ENCODE measurements around the gene DHH. TPM values are rescaled to one million over a fixed set of nuclear protein-coding genes. Genes with fewer than 3 reads are reported as not detected.

Gene DHH
- total RNA-seq, 2 donors from 2014 or later, result 1.2 to 2.4 TPM

DNA sequence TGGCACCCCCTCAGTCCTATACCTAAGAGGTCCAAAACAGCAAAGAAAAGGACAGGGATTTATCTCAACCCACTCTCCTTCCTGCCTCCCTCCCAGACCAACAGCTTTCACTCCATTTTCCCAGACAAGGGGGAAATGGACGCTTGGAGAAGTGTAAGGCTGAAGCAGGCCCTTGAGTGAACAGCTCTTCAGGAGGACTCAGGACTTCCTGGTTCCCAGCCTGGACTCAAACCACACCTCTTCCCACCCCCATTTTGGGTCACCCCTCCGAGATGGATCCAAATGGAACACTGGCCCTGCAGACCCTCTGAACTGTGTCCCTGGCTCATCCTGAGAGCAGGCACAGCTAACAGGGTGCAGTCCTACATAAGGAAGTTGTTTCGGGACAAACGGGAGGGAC, 36.7 kb downstream of the DHH start:
- no peak for DNase-seq (ENCODE audit: low spot score)
- H3K27ac ChIP-seq, result peak overlapping the region; percentile 2 to 19

DNA sequence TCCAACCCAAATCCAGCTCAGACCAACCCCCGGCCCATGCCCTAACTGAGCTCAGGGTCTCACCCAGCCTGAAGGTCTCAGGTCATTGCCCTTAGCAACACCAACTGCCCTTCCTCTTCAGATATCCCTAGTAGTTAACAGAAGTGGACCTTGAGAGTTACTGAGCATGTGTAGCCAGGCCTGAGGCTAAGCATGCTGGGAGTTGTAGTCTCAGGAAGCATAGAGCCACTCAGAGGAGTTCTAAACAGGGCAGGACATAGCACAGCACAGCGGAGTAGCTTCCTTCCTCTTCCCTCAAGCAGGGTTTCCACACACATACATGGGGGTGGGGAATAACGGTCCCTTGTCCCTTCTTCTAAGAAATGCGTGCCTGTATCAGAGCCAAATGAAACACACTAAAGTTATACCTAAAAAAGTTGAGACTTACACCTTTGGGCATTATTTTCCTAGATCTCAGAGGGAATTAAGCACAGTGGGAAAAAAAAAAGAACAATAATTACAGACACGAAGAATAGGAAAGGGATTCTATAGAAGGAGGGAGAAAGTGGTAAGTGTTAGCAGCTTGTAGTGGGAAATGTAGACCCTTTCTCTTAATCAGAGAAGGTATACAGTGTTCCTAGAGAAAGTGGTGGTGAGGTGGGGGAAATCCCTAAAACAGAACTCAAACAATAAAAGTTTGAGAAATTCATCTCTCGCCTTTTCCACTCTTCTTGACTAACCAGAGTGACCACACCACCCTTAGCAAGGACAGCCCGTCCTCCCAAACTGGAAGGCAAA, 38.4 kb downstream of the DHH start:
- Histone ChIP-seq H3K4me1 (ENCODE audit: control insufficient read depth in 1 of 2, low read depth in 2 of 2) (peaks cover 34 to 48% of the 10 kb centered on the region in 2 donors), H3K27me3 (replicated peaks; ENCODE audit: insufficient read depth) (no peaks in the 10 kb centered on the region), H3K9me3 (no peaks in the 10 kb centered on the region), H3K36me3 (peaks cover 28% of the 10 kb centered on the region), H3K4me3 (peak overlapping the region; percentile 94), H3K27ac (no peak overlapping the region)
- TF ChIP-seq, protein P1, sequence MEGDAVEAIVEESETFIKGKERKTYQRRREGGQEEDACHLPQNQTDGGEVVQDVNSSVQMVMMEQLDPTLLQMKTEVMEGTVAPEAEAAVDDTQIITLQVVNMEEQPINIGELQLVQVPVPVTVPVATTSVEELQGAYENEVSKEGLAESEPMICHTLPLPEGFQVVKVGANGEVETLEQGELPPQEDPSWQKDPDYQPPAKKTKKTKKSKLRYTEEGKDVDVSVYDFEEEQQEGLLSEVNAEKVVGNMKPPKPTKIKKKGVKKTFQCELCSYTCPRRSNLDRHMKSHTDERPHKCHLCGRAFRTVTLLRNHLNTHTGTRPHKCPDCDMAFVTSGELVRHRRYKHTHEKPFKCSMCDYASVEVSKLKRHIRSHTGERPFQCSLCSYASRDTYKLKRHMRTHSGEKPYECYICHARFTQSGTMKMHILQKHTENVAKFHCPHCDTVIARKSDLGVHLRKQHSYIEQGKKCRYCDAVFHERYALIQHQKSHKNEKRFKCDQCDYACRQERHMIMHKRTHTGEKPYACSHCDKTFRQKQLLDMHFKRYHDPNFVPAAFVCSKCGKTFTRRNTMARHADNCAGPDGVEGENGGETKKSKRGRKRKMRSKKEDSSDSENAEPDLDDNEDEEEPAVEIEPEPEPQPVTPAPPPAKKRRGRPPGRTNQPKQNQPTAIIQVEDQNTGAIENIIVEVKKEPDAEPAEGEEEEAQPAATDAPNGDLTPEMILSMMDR (IDR thresholded peaks at IDR 0.05), result no peak
- DNase-seq (ENCODE audit: low spot score) (no peak), ATAC-seq (ENCODE audit: insufficient number of reproducible peaks, low FRiP score, low read depth) (no peak)

More for the DNA sequence above, 36.7 kb downstream of the DHH start:
- Histone ChIP-seq H3K4me1 (ENCODE audit: control insufficient read depth in 1 of 2, low read depth in 2 of 2) (peaks cover 34 to 55% of the 10 kb centered on the region in 2 donors), H3K27me3 (replicated peaks; ENCODE audit: insufficient read depth) (no peaks in the 10 kb centered on the region), H3K4me3 (peak overlapping the region; percentile 94), H3K36me3 (peaks cover 10% of the 10 kb centered on the region), H3K9me3 (no peaks in the 10 kb centered on the region)
- no peak for ATAC-seq (ENCODE audit: insufficient number of reproducible peaks, low FRiP score, low read depth)
- TF ChIP-seq, protein P1 (IDR thresholded peaks at IDR 0.05), result no peak

DNA sequence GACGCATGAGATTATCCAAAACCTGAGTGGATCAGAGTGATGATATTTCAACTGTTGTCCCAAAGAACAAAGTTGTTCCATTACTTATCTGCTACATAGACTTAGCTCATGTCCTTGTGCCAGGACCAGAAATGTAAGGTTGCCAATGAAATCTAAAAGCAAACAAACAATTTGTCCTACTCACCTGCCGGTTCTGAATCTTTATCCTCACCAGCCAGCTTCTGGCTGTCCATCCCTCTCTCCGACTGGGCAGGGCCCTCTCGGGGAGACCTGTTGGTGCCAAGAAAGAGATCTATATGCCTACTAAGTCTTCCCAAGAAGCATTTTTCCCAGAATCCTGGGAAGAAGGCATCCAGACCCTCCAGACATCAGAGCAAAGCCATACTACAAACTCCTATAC, 39.5 kb downstream of the DHH start:
- Histone ChIP-seq H3K27ac (no peak overlapping the region), H3K36me3 (peaks cover 38% of the 10 kb centered on the region), H3K27me3 (replicated peaks; ENCODE audit: insufficient read depth) (no peaks in the 10 kb centered on the region), H3K4me3 (no peak overlapping the region), H3K4me1 (ENCODE audit: control insufficient read depth in 1 of 2, low read depth in 2 of 2) (peaks cover 34 to 47% of the 10 kb centered on the region in 2 donors), H3K9me3 (no peaks in the 10 kb centered on the region)
- TF ChIP-seq, protein P1 (IDR thresholded peaks at IDR 0.05), result no peak
- ATAC-seq (ENCODE audit: insufficient number of reproducible peaks, low FRiP score, low read depth) (no peak), DNase-seq (ENCODE audit: low spot score) (no peak)

DNA sequence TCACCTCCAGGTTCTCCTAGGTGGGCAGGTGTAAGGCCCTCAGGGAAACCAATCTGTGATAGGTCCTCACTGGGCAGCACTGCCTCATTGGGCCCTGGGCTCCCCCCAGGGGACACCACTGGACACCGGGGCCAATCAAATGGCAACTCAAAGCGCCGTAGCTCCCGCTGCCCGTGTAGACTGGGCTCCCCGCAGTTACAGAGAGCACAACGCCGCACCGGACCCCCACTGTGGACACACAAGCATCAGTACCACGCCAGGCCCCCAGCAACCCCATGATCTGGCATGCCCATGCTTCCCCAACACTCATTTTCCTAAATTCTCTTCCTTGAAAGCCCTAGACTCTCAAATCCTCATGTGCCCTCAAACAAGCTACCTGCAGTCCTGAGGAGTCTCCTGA, 40.1 kb downstream of the DHH start:
- DNase-seq (ENCODE audit: low spot score) (no peak), ATAC-seq (ENCODE audit: insufficient number of reproducible peaks, low FRiP score, low read depth) (no peak)
- TF ChIP-seq, protein P1 (IDR thresholded peaks at IDR 0.05), result no peak
- H3K27ac ChIP-seq, result no peak overlapping the region
- no peaks in the 10 kb centered on the region for H3K27me3 ChIP-seq (replicated peaks; ENCODE audit: insufficient read depth)
- H3K36me3 ChIP-seq, result peaks cover 44% of the 10 kb centered on the region
- H3K4me3 ChIP-seq, result no peak overlapping the region
- H3K9me3 ChIP-seq, result no peaks in the 10 kb centered on the region
- H3K4me1 ChIP-seq (ENCODE audit: control insufficient read depth in 1 of 2, low read depth in 2 of 2), result peaks cover 34 to 47% of the 10 kb centered on the region in 2 donors

DNA sequence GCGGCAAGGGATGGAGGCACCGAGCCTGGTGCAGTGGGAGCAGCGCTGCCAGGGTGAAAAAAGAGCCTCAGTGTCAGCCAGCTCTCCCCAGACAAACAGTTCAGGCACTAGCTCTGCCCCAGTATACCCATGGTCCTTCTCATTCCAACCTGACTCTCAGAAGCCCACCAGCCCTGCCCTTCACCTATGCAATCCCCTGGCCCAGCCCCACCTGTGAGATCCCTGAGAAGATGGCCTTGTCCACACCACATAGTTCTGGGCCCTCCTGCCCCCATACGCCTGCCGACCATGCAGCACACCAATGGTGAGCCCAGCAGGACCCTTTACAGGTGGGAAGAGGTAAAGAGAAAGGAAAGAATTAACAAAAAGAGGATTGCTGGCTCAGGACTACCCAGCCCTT, 40.5 kb downstream of the DHH start:
- Histone ChIP-seq H3K27ac (no peak overlapping the region), H3K36me3 (peaks cover 48% of the 10 kb centered on the region), H3K27me3 (replicated peaks; ENCODE audit: insufficient read depth) (no peaks in the 10 kb centered on the region), H3K4me1 (ENCODE audit: control insufficient read depth in 1 of 2, low read depth in 2 of 2) (peaks cover 34 to 46% of the 10 kb centered on the region in 2 donors), H3K4me3 (no peak overlapping the region), H3K9me3 (no peaks in the 10 kb centered on the region)
- TF ChIP-seq, protein P1 (IDR thresholded peaks at IDR 0.05), result no peak
- no peak for DNase-seq (ENCODE audit: low spot score)
- no peak for ATAC-seq (ENCODE audit: insufficient number of reproducible peaks, low FRiP score, low read depth)
